Endothelial cell of umbilical vein (primary cell): ENCODE results near the gene GUCA1A. TPM values are rescaled to one million over a fixed set of nuclear protein-coding genes. Genes with fewer than 3 reads are reported as not detected.

ENCODE experiments used
- BruUV-seq: library from RNA; stranded (reverse); fragments of 400-500 nt; replicated peaks from 2 replicates; lab custom pipeline; 2021; lab: Mats Ljungman, UMichigan
- CTCF ChIA-PET: fragments of 300-600, 350-600 bp; sonication (Branson Sonifier 250); formaldehyde crosslinking; loops from one replicate; lab custom pipeline; 2021; ENCODE audit warnings: antibody characterized with exemption, inconsistent platforms; lab: Charles Lee
- POLR2A ChIA-PET: fragments of 300-600, 350-600 bp; sonication (Branson Sonifier 250); formaldehyde crosslinking; loops from one replicate; lab custom pipeline; 2021; ENCODE audit warnings: antibody characterized with exemption, inconsistent platforms; lab: Charles Lee
- DNase-seq: peaks from one replicate; pipeline ENCODE4 v3.0.0-alpha.2; 2011; ENCODE audit warnings: low read depth, low spot score
- FAIRE-seq: peaks from 2 replicates; lab custom pipeline; 2011; peaks lifted over from hg19 to GRCh38; lab: Jason Lieb, UNC
- H2AFZ ChIP-seq: 2 replicates; pipeline ENCODE4 v1.6.0; 2012; ENCODE audit warnings: low read depth, low read length, control low read depth, inconsistent platforms
- H3K27ac ChIP-seq: 2 replicates; pipeline ENCODE4 v1.5.1; 2011; ENCODE audit warnings: low read depth, mild to moderate bottlenecking, control low read depth, low read length, moderate library complexity; ENCODE audit not compliant: insufficient read depth
- H3K27me3 ChIP-seq, 2 experiments: 2 replicates each; pipeline versions ENCODE4 v1.6.0 to v1.6.1; 2011; ENCODE audit warnings: low read length in 2 of 2, mixed read lengths in 1 of 2; ENCODE audit not compliant: control insufficient read depth in 2 of 2, insufficient read depth in 2 of 2
- H3K36me3 ChIP-seq, 2 experiments: 2 replicates in 1 of 2; 3 replicates in 1 of 2; pipeline ENCODE4 v1.5.1; 2011; ENCODE audit warnings: low read length in 2 of 2, mild to moderate bottlenecking in 1 of 2, moderate library complexity in 1 of 2; ENCODE audit not compliant: control insufficient read depth in 2 of 2, insufficient read depth in 2 of 2; ENCODE audit errors: extremely low read depth in 1 of 2
- H3K4me1 ChIP-seq: 3 replicates; pipeline ENCODE4 v1.5.1; 2011; ENCODE audit warnings: mild to moderate bottlenecking, low read length; ENCODE audit not compliant: control insufficient read depth, insufficient read depth; ENCODE audit errors: extremely low read depth
- H3K4me2 ChIP-seq: 2 replicates; pipeline ENCODE4 v1.6.1; 2011; ENCODE audit warnings: low read length, control low read depth, mixed read lengths; ENCODE audit not compliant: insufficient read depth
- H3K4me3 ChIP-seq, 3 experiments: fragments of 200-600 bp in 1 of 3; sonication (generic), shearing (Covaris generic) in 1 of 3; replicated peaks in 1 of 3; 2 replicates each; pipeline ENCODE4 v1.5.1; 2011 to 2016; ENCODE audit warnings: control low read depth in 3 of 3, low read length in 3 of 3, mild to moderate bottlenecking in 2 of 3, inconsistent platforms in 1 of 3, low read depth in 1 of 3, moderate library complexity in 1 of 3; ENCODE audit not compliant: insufficient read depth in 1 of 3
- H3K79me2 ChIP-seq: 2 replicates; pipeline ENCODE4 v1.6.0; 2012; ENCODE audit warnings: low read length, inconsistent platforms; ENCODE audit not compliant: control insufficient read depth, insufficient read depth
- H3K9ac ChIP-seq: replicated peaks from 2 replicates; pipeline ENCODE3; 2011; ENCODE audit warnings: low read length, control low read depth; ENCODE audit not compliant: insufficient read depth; ENCODE audit errors: extremely low read depth
- H3K9me1 ChIP-seq: replicated peaks from 3 replicates; pipeline ENCODE4 v1.6.0; 2011; ENCODE audit warnings: mild to moderate bottlenecking, low read length; ENCODE audit not compliant: control insufficient read depth, insufficient read depth; ENCODE audit errors: extremely low read depth
- H3K9me3 ChIP-seq: replicated peaks from 2 replicates; pipeline ENCODE4 v1.5.1; 2012; ENCODE audit warnings: low read length, inconsistent platforms; ENCODE audit not compliant: control insufficient read depth, insufficient read depth
- H4K20me1 ChIP-seq: replicated peaks from 2 replicates; pipeline ENCODE3; 2011; ENCODE audit warnings: mild to moderate bottlenecking, low read length; ENCODE audit not compliant: control insufficient read depth, insufficient read depth; ENCODE audit errors: extremely low read depth
- CTCF ChIP-seq, 2 donors: IDR thresholded peaks; 1 replicate in 1 of 2; 2 replicates in 1 of 2; pipeline ENCODE4 v1.5.1; 2011; ENCODE audit warnings: low read length in 2 of 2, mild to moderate bottlenecking in 2 of 2, moderate library complexity in 2 of 2, control low read depth in 1 of 2, inconsistent platforms in 1 of 2, low read depth in 1 of 2; ENCODE audit not compliant: insufficient read depth in 1 of 2; ENCODE audit errors: extremely low read depth in 1 of 2
- EZH2 ChIP-seq: IDR thresholded peaks from 2 replicates; pipeline ENCODE4 v1.6.1; 2012; ENCODE audit warnings: borderline replicate concordance, low read depth, mild to moderate bottlenecking, moderate library complexity, low read length, inconsistent platforms; ENCODE audit not compliant: severe bottlenecking
- FOS ChIP-seq: IDR thresholded peaks from 2 replicates; pipeline ENCODE4 v1.6.1; 2011; ENCODE audit warnings: mild to moderate bottlenecking, low read length, moderate library complexity, borderline replicate concordance; ENCODE audit not compliant: insufficient read depth
- GATA2 ChIP-seq: IDR thresholded peaks from 2 replicates; pipeline ENCODE4 v1.7.0; 2011; ENCODE audit warnings: low read depth, mild to moderate bottlenecking, moderate library complexity, mixed read lengths, low read length; ENCODE audit not compliant: insufficient read length, insufficient read depth
- JUN ChIP-seq: IDR thresholded peaks from 2 replicates; pipeline ENCODE4 v1.6.1; 2011; ENCODE audit warnings: borderline replicate concordance, low read depth; ENCODE audit not compliant: insufficient read length, insufficient read depth
- MAX ChIP-seq: IDR thresholded peaks from 2 replicates; pipeline ENCODE4 v1.6.1; 2011; ENCODE audit not compliant: insufficient read depth, insufficient read length
- MYC ChIP-seq: IDR thresholded peaks from one replicate; pipeline ENCODE4 v1.6.1; 2011; ENCODE audit warnings: mild to moderate bottlenecking, low read depth, low read length
- POLR2A ChIP-seq: IDR thresholded peaks from 2 replicates; pipeline ENCODE4 v1.6.1; 2012; ENCODE audit warnings: low read depth, mild to moderate bottlenecking, control low read depth, low read length
- POLR2AphosphoS5 ChIP-seq: IDR thresholded peaks from 2 replicates; pipeline ENCODE4 v1.6.1; 2012; ENCODE audit warnings: low read depth, mild to moderate bottlenecking, control low read depth, low read length, moderate library complexity; ENCODE audit not compliant: insufficient read depth
- dilution Hi-C: fragments of 300-500 bp; cut with MboI; formaldehyde crosslinking; loops from one replicate; pipeline ENCODE4 v1.15.0; 2019; ENCODE audit warnings: low sequenced_read_pairs; ENCODE audit not compliant: extremely low pct_ligation_motif_present
- intact Hi-C: fragments of 100-400 bp; cut with micrococcal nuclease; formaldehyde crosslinking; loops from one replicate; pipeline ENCODE4 v1.10.0; 2022
- polyA plus RNA-seq, 4 experiments: library from polyadenylated mRNA; depleted of rRNA in 3 of 4; stranded (reverse) in 3 of 4; unstranded in 1 of 4; fragments of >200 nt; gene quantifications; 2 replicates each; pipeline versions ENCODE4 v1.2.1 to v1.2.3, GENCODE V29; 2011 to 2012; ENCODE audit warnings: missing spikeins in 1 of 4
- total RNA-seq: library from RNA; stranded (reverse); gene quantifications from 2 replicates; pipeline ENCODE4 v1.2.3, GENCODE V29; 2021

GUCA1A gene
- total and polyA plus RNA-seq, 2 donors (not counting 3 experiments of a cell fraction or from before 2014, with no cell fraction given): 0.04 to 0.22 TPM

GRCh38 chr6:42220807-42221206, 47.6 kb downstream of the GUCA1A start:
- DNase-seq (no peak), FAIRE-seq (no peak)
- ChIA-PET CTCF (no interaction called here), POLR2A (no interaction called here)
- intact Hi-C loops: no loop called here
- BruUV-seq: no TSS peak
- no peaks in the 10 kb centered on the region for H3K27me3 ChIP-seq
- no peak overlapping the region for H3K9ac ChIP-seq
- H3K36me3 ChIP-seq: no peaks in the 10 kb centered on the region
- H3K27ac ChIP-seq: no peak overlapping the region
- H4K20me1 ChIP-seq: no peaks in the 10 kb centered on the region
- dilution Hi-C loops: no loop called here
- H3K4me2 ChIP-seq: no peak overlapping the region
- H2AFZ ChIP-seq: no peak overlapping the region
- H3K4me3 ChIP-seq: no peak overlapping the region
- no peaks in the 10 kb centered on the region for H3K9me3 ChIP-seq
- no peaks in the 10 kb centered on the region for H3K9me1 ChIP-seq
- peaks cover 13% of the 10 kb centered on the region for H3K79me2 ChIP-seq
- TF ChIP-seq FOS: no peak
- no peak for TF ChIP-seq MAX
- TF ChIP-seq JUN: no peak
- TF ChIP-seq POLR2A: no peak
- TF ChIP-seq EZH2: no peak
- TF ChIP-seq POLR2AphosphoS5: no peak
- no peak for TF ChIP-seq GATA2
- no peak for TF ChIP-seq CTCF (IDR thresholded peaks at IDR 0.05; ENCODE audit: extremely low read depth in 1 of 2, insufficient read depth in 1 of 2, low read depth in 1 of 2, low read length in 2 of 2)
- no peak for TF ChIP-seq MYC
- H3K4me1 ChIP-seq: peaks cover 5% of the 10 kb centered on the region
